Stimulated activated CD4-positive, alpha-beta T cell treated with anti-CD3 and anti-CD28 coated beads, Interleukin-4, amount 100 ng/mL, for 4 hours (primary cell): ENCODE measurements around the gene CLSTN2.

Experiments used
- DNase-seq, 2 experiments: peaks; one replicate each; pipeline ENCODE4 v3.0.0-alpha.2; 2020

The CLSTN2 gene

GRCh38 chr3:140434261-140434905 lies 499.4 kb downstream of the CLSTN2 start:
- DNase-seq = no peak

- DNase-seq = no peak
Observed at GRCh38 chr3:140436421-140436820, 501.4 kb downstream of the CLSTN2 start.

- no peak for DNase-seq
Observed at GRCh38 chr3:140438736-140439470, 503.9 kb downstream of the CLSTN2 start.

- no peak for DNase-seq
Observed at GRCh38 chr3:140439527-140439926, 504.5 kb downstream of the CLSTN2 start.

GRCh38 chr3:140440446-140440845 lies 505.5 kb downstream of the CLSTN2 start:
- no peak for DNase-seq

- no peak for DNase-seq
Observed at GRCh38 chr3:140441006-140441405, 506.0 kb downstream of the CLSTN2 start.

DNA sequence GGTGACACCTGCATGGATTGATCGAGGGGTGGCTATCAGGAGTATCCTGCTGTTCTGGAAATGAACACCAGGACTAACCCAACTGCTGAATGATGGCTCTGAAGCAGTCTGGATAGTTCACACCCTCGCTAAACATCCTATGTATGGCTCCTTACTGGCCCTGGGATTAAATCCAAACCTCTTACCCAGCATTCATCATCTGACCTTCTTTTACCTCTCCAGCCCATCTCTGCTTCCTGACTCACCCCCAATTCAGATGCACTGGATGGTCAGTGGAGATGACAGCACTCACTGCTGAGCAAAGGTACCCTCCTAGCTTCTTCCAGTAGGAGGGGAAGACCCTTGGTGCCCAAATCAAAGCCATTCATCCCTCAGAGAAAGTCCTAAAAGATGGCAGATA lies 507.6 kb downstream of the CLSTN2 start:
- DNase-seq = no peak

- no peak for DNase-seq
Observed at GRCh38 chr3:140443073-140443472, 508.1 kb downstream of the CLSTN2 start.

DNA sequence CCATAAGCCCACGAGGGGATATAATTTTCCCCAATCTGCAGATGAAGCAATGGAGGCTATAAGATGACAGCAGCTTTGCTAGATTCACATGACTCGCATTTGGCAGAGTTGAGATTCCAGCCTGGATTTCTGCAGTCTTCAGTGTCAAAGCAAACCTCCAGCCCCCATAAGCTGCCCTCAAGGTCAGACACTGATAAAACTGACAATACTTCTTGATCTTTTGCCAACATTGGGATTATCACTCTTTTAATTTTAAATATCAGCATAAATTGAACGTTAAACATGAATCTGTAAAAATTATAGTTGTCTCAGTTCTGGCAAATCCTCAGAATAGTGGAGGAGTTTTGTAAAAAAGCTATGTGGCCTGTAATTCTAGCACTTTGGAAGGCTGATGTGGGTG lies 508.8 kb downstream of the CLSTN2 start:
- no peak for DNase-seq

- DNase-seq = no peak
Observed at GRCh38 chr3:140446734-140447133, 511.7 kb downstream of the CLSTN2 start.

GRCh38 chr3:140447136-140447535 lies 512.2 kb downstream of the CLSTN2 start:
- no peak for DNase-seq

GRCh38 chr3:140448001-140448400 lies 513.0 kb downstream of the CLSTN2 start:
- no peak for DNase-seq

DNA sequence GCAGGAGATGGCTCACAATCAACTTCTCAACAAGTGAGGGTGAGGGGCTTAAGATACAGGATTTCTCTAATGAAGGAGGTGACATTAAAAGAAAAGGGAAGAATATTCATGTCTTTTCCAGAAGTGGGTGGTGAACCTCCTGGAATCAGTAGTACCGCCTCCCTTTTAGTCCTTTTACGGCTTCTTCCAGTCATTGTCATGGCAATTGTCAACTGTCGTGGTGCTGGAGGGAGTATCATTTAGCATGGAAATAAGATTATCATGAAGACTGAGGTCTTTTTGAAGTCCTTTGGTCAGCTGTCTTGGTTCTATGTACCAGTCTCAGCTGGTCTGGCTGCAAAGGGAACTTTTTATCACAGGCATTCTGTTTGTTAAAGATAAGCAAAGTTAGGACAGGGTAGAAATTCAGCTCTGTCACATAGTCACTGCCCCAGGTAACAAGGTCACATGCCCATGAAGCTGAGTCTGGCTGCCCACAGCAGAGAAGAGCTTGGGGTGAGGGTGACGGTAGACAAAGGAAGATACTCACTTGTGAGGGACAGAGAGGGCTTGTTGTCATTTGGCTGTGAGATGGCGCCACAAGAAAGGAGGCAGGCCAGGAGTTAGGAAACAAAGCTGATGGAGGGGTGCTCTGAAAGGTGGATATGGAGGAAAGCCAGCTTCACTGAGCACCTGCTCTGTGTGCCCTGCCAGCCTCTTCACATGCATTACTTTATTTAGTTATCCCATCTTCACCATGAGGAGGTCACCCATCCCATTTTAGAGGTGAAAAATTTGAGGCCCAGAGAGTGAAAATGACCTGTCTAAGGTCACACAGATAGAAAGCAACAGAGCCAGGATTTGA lies 514.6 kb downstream of the CLSTN2 start:
- DNase-seq = no peak

DNA sequence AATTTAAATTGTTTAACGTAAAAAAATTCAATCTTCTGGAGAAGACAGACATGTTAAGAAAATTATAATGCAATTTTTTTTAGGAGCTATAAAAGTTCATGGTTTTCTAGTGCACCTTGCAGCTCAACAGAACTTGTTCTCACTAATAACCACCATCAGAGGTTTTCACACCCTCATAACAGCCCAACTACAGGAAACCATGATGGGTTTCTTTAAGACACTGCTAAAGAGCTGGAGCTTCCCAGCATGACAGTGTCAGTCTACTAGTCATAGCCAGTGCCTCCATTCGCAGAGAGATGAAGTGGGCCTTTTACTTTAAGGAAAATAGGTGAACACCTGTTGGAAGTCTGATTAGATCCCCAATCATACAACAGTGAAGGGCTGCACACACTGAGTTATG lies 518.8 kb downstream of the CLSTN2 start:
- DNase-seq = no peak

- DNase-seq = no peak
Observed at GRCh38 chr3:140455521-140456214, 520.7 kb downstream of the CLSTN2 start.

DNA sequence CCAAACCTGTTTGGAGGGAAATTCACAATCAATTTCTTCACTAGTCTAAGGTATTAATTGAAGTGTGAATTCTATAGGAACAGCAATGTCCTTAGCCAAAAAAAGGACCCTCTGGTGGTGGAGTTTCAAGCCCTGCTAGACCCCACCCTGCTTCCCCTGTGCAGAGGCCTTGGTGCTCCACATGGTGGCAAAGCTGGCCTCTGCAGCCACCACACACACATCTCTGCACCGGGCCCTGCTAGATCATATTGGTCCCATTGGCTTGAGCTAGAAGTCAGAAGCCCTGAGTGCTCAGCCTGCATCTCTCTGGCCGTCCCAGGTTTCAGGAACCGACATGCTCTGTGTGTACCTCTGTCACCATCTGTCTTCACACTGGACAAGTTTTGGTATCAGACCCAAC lies 522.0 kb downstream of the CLSTN2 start:
- no peak for DNase-seq

GRCh38 chr3:140459462-140459861 lies 524.5 kb downstream of the CLSTN2 start:
- DNase-seq = no peak

- no peak for DNase-seq
Observed at GRCh38 chr3:140461250-140461649, 526.3 kb downstream of the CLSTN2 start.

GRCh38 chr3:140463355-140463754 lies 528.4 kb downstream of the CLSTN2 start:
- no peak for DNase-seq

- DNase-seq = no peak
Observed at GRCh38 chr3:140465988-140466387, 531.0 kb downstream of the CLSTN2 start.

- DNase-seq = no peak
Observed at GRCh38 chr3:140466535-140466934, 531.5 kb downstream of the CLSTN2 start.

- DNase-seq = no peak
Observed at GRCh38 chr3:140467104-140467577, 532.2 kb downstream of the CLSTN2 start.

DNA sequence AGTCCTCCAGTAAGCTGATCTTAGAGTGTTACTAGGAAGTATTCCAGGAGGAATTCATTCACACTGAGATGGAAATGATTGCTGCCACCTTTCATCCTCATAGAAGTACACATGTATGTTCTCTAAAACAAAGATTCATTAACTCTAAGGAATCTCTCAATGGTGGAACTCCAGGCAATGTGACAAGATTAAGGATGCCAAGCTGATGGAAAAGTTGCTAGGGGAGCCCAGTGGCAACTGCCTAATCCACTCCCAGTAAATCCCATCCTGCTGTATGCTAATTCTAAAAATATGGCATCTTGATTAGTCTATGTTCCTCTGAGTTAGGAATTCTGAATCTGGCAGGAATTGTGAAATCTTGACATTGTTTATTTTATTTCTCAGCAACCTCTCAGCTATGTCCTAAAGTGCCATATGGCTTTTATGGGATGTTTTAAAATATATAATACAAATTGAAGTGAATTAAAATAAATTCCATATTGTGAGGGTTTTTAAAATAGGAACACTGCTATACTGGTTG lies 532.9 kb downstream of the CLSTN2 start:
- no peak for DNase-seq
